ENCODE results near the gene RALGPS2.

- TF ChIP-seq PPARA (CRISPR knock-in tag; IDR thresholded peaks at IDR 0.05; ENCODE audit: borderline replicate concordance) (no peak), POU6F1 (CRISPR knock-in tag; IDR thresholded peaks at IDR 0.05; ENCODE audit: borderline replicate concordance, low read depth) (no peak), ZFP3 (CRISPR knock-in tag; IDR thresholded peaks at IDR 0.05) (no peak), TCF4 (CRISPR knock-in tag; IDR thresholded peaks at IDR 0.05; ENCODE audit: borderline replicate concordance) (no peak), ZNF70 (CRISPR knock-in tag; IDR thresholded peaks at IDR 0.05) (no peak), ESRRG (CRISPR knock-in tag; IDR thresholded peaks at IDR 0.05) (no peak), RARB (CRISPR knock-in tag; IDR thresholded peaks at IDR 0.05) (no peak), ZNF8 (CRISPR knock-in tag; IDR thresholded peaks at IDR 0.05) (no peak), PATZ1 (CRISPR knock-in tag; IDR thresholded peaks at IDR 0.05; ENCODE audit: borderline replicate concordance) (no peak), GLIS3 (CRISPR knock-in tag; IDR thresholded peaks at IDR 0.05) (no peak)
Observed at GRCh38 chr1:178867670-178868069, 142.6 kb downstream of the RALGPS2 start.
